ENCODE data around the gene IDH3B.

DNA sequence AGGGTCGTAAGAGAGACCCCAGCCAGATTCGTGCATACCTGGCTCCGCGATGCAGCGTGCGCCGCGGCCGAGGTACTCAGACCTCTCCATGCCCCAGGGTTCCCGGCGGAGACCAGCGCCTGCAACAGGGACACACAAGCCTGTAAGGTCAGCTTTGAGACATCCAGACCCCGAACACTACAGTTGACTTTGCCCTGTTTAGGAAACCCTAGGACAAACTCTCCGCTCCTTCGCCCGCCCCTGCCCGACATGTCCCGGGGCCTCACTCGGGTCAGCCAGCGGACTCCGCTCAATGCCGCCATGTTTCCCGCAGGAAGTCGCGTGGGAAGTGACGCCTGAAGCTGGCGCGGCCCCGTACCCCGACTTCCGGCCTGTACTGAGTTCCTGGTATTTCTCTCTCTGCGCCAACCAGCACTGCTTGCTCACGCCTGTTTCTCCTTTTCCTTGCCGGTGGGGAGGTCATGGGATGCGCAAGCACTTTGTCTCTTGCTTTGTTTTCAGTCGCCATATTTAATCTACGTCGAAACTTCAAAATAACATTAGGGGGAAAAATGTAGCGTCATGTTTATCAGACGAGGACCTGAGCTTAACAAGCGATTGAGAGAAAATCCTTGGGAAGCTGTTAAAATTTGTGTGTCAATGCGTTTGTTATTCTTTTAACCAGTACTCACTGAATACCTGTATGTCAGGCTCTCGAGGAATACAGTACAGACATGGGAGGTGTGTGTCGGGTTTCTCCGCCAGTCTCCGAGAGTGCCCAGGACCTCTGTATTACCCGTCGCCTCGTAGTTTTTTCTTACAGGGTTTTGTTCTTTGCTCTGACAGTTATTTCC is at the start of gene IDH3B:
- TF ChIP-seq, protein P1, sequence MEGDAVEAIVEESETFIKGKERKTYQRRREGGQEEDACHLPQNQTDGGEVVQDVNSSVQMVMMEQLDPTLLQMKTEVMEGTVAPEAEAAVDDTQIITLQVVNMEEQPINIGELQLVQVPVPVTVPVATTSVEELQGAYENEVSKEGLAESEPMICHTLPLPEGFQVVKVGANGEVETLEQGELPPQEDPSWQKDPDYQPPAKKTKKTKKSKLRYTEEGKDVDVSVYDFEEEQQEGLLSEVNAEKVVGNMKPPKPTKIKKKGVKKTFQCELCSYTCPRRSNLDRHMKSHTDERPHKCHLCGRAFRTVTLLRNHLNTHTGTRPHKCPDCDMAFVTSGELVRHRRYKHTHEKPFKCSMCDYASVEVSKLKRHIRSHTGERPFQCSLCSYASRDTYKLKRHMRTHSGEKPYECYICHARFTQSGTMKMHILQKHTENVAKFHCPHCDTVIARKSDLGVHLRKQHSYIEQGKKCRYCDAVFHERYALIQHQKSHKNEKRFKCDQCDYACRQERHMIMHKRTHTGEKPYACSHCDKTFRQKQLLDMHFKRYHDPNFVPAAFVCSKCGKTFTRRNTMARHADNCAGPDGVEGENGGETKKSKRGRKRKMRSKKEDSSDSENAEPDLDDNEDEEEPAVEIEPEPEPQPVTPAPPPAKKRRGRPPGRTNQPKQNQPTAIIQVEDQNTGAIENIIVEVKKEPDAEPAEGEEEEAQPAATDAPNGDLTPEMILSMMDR (IDR thresholded peaks at IDR 0.05): peak in 1 of 4 experiments; percentile 17
- TF ChIP-seq EP300 (IDR thresholded peaks at IDR 0.05): no peak
